ENCODE results near the gene UBE2D3. TPM values are rescaled to one million over a fixed set of nuclear protein-coding genes. Genes with fewer than 3 reads are reported as not detected.

The UBE2D3 gene
- total RNA-seq, 2 experiments from 2014 or later: 347 to 363 TPM

GRCh38 chr4:102858828-102859464, 31.6 kb upstream of the UBE2D3 start:
- H3K27ac ChIP-seq (ENCODE audit: low read depth, low read length, poor library complexity, severe bottlenecking): no peak overlapping the region
- no peaks in the 10 kb centered on the region for H4K20me1 ChIP-seq (ENCODE audit: insufficient read depth, low read length)
- no peak overlapping the region for H3K4me3 ChIP-seq (ENCODE audit: low read depth, low read length, poor library complexity, severe bottlenecking)
- no peak overlapping the region for H3K4me2 ChIP-seq (ENCODE audit: low read length)
- no peaks in the 10 kb centered on the region for H3K9me2 ChIP-seq (ENCODE audit: insufficient read depth, low read length)
- peaks cover 70% of the 10 kb centered on the region for H3K79me2 ChIP-seq (ENCODE audit: insufficient read depth, low read depth, low read length)
- peaks cover 59% of the 10 kb centered on the region for H3K36me3 ChIP-seq (ENCODE audit: insufficient read depth, low read length)
- intact Hi-C loops (cut with micrococcal nuclease; ENCODE audit: unreplicated experiment): no loop called here
- BruUV-seq (replicated peaks): no TSS peak
- no peak overlapping the region for H2AFZ ChIP-seq (ENCODE audit: low read length)
- CTCF ChIA-PET (ENCODE audit: unreplicated experiment): no interaction called here
- POLR2A ChIA-PET: interaction anchor here (0.6 to 0.8 kb wide), 3 partner anchors 9 to 20 kb away, joined by 4 read pairs; no protein-coding TSS in a partner anchor
- DNase-seq (ENCODE audit: low spot score): no peak
- H3K9me3 ChIP-seq (ENCODE audit: low read length): peaks cover 39% of the 10 kb centered on the region; the same call in 1 of the 2 replicates
- peaks cover 6% of the 10 kb centered on the region for H3K4me1 ChIP-seq (ENCODE audit: insufficient read depth, low read length, poor library complexity, severe bottlenecking)
- TF ChIP-seq CTCF (conservative IDR thresholded peaks at IDR 0.05; ENCODE audit: low read length) (no peak), EZH2phosphoT487 (IDR thresholded peaks at IDR 0.05; ENCODE audit: borderline replicate concordance, low read depth, low read length) (no peak)

- Histone ChIP-seq H3K27ac (ENCODE audit: low read depth, low read length, poor library complexity, severe bottlenecking) (no peak overlapping the region), H3K9me2 (ENCODE audit: insufficient read depth, low read length) (no peaks in the 10 kb centered on the region), H2AFZ (ENCODE audit: low read length) (no peak overlapping the region), H4K20me1 (ENCODE audit: insufficient read depth, low read length) (no peaks in the 10 kb centered on the region), H3K4me2 (ENCODE audit: low read length) (no peak overlapping the region), H3K4me3 (ENCODE audit: low read depth, low read length, poor library complexity, severe bottlenecking) (no peak overlapping the region), H3K9me3 (ENCODE audit: low read length) (peaks cover 13% of the 10 kb centered on the region), H3K36me3 (ENCODE audit: insufficient read depth, low read length) (peaks cover 38% of the 10 kb centered on the region), H3K79me2 (ENCODE audit: insufficient read depth, low read depth, low read length) (peaks cover 40% of the 10 kb centered on the region; the same call in 1 of the 2 replicates), H3K4me1 (ENCODE audit: insufficient read depth, low read length, poor library complexity, severe bottlenecking) (no peaks in the 10 kb centered on the region)
- no peak for DNase-seq (ENCODE audit: low spot score)
- CTCF ChIA-PET (ENCODE audit: unreplicated experiment): no interaction called here
- POLR2A ChIA-PET: interaction anchor here (0.8 to 2.9 kb wide), 5 partner anchors 11 to 22 kb away, joined by 3 to 8 read pairs (median 3); no protein-coding TSS in a partner anchor
- BruUV-seq (replicated peaks): no TSS peak
- TF ChIP-seq CTCF (conservative IDR thresholded peaks at IDR 0.05; ENCODE audit: low read length) (no peak), EZH2phosphoT487 (IDR thresholded peaks at IDR 0.05; ENCODE audit: borderline replicate concordance, low read depth, low read length) (no peak)
- intact Hi-C loops (cut with micrococcal nuclease; ENCODE audit: unreplicated experiment): no loop called here
Measured at GRCh38 chr4:102850370-102850769, 23.0 kb upstream of the UBE2D3 start.

- no TSS peak for BruUV-seq (replicated peaks)
- H3K36me3 ChIP-seq (ENCODE audit: insufficient read depth, low read length): peaks cover 38% of the 10 kb centered on the region
- no peak overlapping the region for H3K4me2 ChIP-seq (ENCODE audit: low read length)
- no peak overlapping the region for H3K4me3 ChIP-seq (ENCODE audit: low read depth, low read length, poor library complexity, severe bottlenecking)
- H2AFZ ChIP-seq (ENCODE audit: low read length): no peak overlapping the region
- H3K79me2 ChIP-seq (ENCODE audit: insufficient read depth, low read depth, low read length): peaks cover 37% of the 10 kb centered on the region; the same call in 1 of the 2 replicates
- no peaks in the 10 kb centered on the region for H4K20me1 ChIP-seq (ENCODE audit: insufficient read depth, low read length)
- TF ChIP-seq EZH2phosphoT487 (IDR thresholded peaks at IDR 0.05; ENCODE audit: borderline replicate concordance, low read depth, low read length) (no peak), CTCF (conservative IDR thresholded peaks at IDR 0.05; ENCODE audit: low read length) (no peak)
- POLR2A ChIA-PET: interaction anchor here (0.6 to 0.8 kb wide), 3 partner anchors 11 to 22 kb away, joined by 3 to 5 read pairs (median 4); partner anchors contain the start of gene UBE2D3
- intact Hi-C loops (cut with micrococcal nuclease; ENCODE audit: unreplicated experiment): no loop called here
- no peaks in the 10 kb centered on the region for H3K9me2 ChIP-seq (ENCODE audit: insufficient read depth, low read length)
- H3K9me3 ChIP-seq (ENCODE audit: low read length): peaks cover 13% of the 10 kb centered on the region
- no peak overlapping the region for H3K27ac ChIP-seq (ENCODE audit: low read depth, low read length, poor library complexity, severe bottlenecking)
- H3K4me1 ChIP-seq (ENCODE audit: insufficient read depth, low read length, poor library complexity, severe bottlenecking): no peaks in the 10 kb centered on the region
- DNase-seq (ENCODE audit: low spot score): no peak
- CTCF ChIA-PET (ENCODE audit: unreplicated experiment): no interaction called here
Measured at GRCh38 chr4:102849579-102850104, 22.3 kb upstream of the UBE2D3 start.
